Keratinocyte (primary cell): Measurements from ENCODE around the gene MRPL39. TPM values are rescaled to one million over a fixed set of nuclear protein-coding genes. Genes with fewer than 3 reads are reported as not detected.

Experiments used
- DNase-seq: peaks from one replicate; pipeline ENCODE4 v3.0.0-alpha.2; 2011; ENCODE audit warnings: low read depth, missing footprints, low spot score
- FAIRE-seq: peaks from 2 replicates; lab custom pipeline; 2011; peaks lifted over from hg19 to GRCh38; lab: Jason Lieb, UNC
- H2AFZ ChIP-seq: 2 replicates; pipeline ENCODE4 v1.6.0; 2012; ENCODE audit warnings: low read length, control low read depth, inconsistent platforms; ENCODE audit not compliant: control insufficient read depth
- H3K27ac ChIP-seq: 2 replicates; pipeline ENCODE4 v1.5.1; 2011; ENCODE audit warnings: low read length; ENCODE audit not compliant: control insufficient read depth, insufficient read depth
- H3K27me3 ChIP-seq: 3 replicates; pipeline ENCODE4 v1.6.0; 2011; ENCODE audit warnings: low read length; ENCODE audit not compliant: control insufficient read depth, insufficient read depth; ENCODE audit errors: extremely low read depth
- H3K36me3 ChIP-seq, 2 experiments: 2 replicates in 1 of 2; 3 replicates in 1 of 2; pipeline ENCODE4 v1.5.1; 2011; ENCODE audit warnings: low read length in 2 of 2, mild to moderate bottlenecking in 1 of 2; ENCODE audit not compliant: control insufficient read depth in 2 of 2, insufficient read depth in 2 of 2; ENCODE audit errors: extremely low read depth in 1 of 2
- H3K4me1 ChIP-seq: 3 replicates; pipeline ENCODE4 v1.5.1; 2011; ENCODE audit warnings: low read length; ENCODE audit not compliant: control insufficient read depth, insufficient read depth; ENCODE audit errors: extremely low read depth
- H3K4me2 ChIP-seq: 3 replicates; pipeline ENCODE4 v1.6.0; 2011; ENCODE audit warnings: low read depth, low read length; ENCODE audit not compliant: control insufficient read depth, insufficient read depth; ENCODE audit errors: extremely low read depth
- H3K4me3 ChIP-seq, 3 experiments: fragments of 200-600 bp in 1 of 3; sonication (generic) in 1 of 3; 2 replicates in 2 of 3; 3 replicates in 1 of 3; pipeline ENCODE4 v1.5.1; 2011 to 2016; ENCODE audit warnings: low read length in 3 of 3, mild to moderate bottlenecking in 3 of 3, control low read depth in 2 of 3, inconsistent platforms in 1 of 3, low read depth in 1 of 3, mixed read lengths in 1 of 3, mixed run types in 1 of 3, moderate library complexity in 1 of 3; ENCODE audit not compliant: control insufficient read depth in 2 of 3, insufficient read depth in 2 of 3; ENCODE audit errors: extremely low read depth in 1 of 3
- H3K79me2 ChIP-seq: 2 replicates; pipeline ENCODE4 v1.6.0; 2012; ENCODE audit warnings: low read length; ENCODE audit not compliant: control insufficient read depth, insufficient read depth
- H3K9ac ChIP-seq: 3 replicates; pipeline ENCODE4 v1.6.0; 2011; ENCODE audit warnings: low read length; ENCODE audit not compliant: control insufficient read depth, insufficient read depth; ENCODE audit errors: extremely low read depth
- H3K9me1 ChIP-seq: 3 replicates; pipeline ENCODE4 v1.6.0; 2011; ENCODE audit warnings: low read length; ENCODE audit not compliant: control insufficient read depth, insufficient read depth; ENCODE audit errors: extremely low read depth
- H3K9me3 ChIP-seq: 2 replicates; pipeline ENCODE4 v1.5.1; 2012; ENCODE audit warnings: low read depth, low read length; ENCODE audit not compliant: control insufficient read depth
- H4K20me1 ChIP-seq: 3 replicates; pipeline ENCODE4 v1.6.0; 2011; ENCODE audit warnings: low read length; ENCODE audit not compliant: control insufficient read depth, insufficient read depth; ENCODE audit errors: extremely low read depth
- CTCF ChIP-seq, 3 experiments: IDR thresholded peaks in 1 of 3; conservative IDR thresholded peaks in 1 of 3; optimal IDR thresholded peaks in 1 of 3; 2 replicates in 2 of 3; 3 replicates in 1 of 3; pipeline versions ENCODE3 to v1.5.1; 2011; ENCODE audit warnings: low read length in 3 of 3, mild to moderate bottlenecking in 3 of 3, moderate library complexity in 2 of 3, control low read depth in 1 of 3, inconsistent platforms in 1 of 3; ENCODE audit not compliant: insufficient read depth in 2 of 3; ENCODE audit errors: extremely low read depth in 1 of 3
- EZH2 ChIP-seq: IDR thresholded peaks from one replicate; pipeline ENCODE4 v1.6.1; 2012; ENCODE audit warnings: inconsistent platforms, mild to moderate bottlenecking, low read length, moderate library complexity
- dilution Hi-C: fragments of 300-500 bp; cut with MboI; formaldehyde crosslinking; loops from one replicate; pipeline ENCODE4 v1.7.0; 2020; ENCODE audit warnings: low sequenced_read_pairs; ENCODE audit not compliant: extremely low pct_ligation_motif_present
- polyA plus RNA-seq, 5 experiments: library from polyadenylated mRNA; depleted of rRNA in 3 of 5; stranded (reverse) in 3 of 5; stranded (forward) in 1 of 5; unstranded in 1 of 5; fragments of >200 nt; gene quantifications; 1 replicate in 1 of 5; 2 replicates in 3 of 5; 3 replicates in 1 of 5; pipeline versions ENCODE4 v1.2.1 to v1.2.3, GENCODE V29; 2011 to 2012; ENCODE audit warnings: missing spikeins in 2 of 5, low read depth in 1 of 5, low replicate concordance in 1 of 5

MRPL39 gene
- polyA plus RNA-seq, 1 donor (not counting 4 experiments of a cell fraction or from before 2014, with no cell fraction given), result 51.4 TPM

- dilution Hi-C loops, result no loop called here
- no peak overlapping the region for H3K9ac ChIP-seq
Measured at GRCh38 chr21:25537174-25537573, 70.1 kb downstream of the MRPL39 start.

GRCh38 chr21:25536752-25537151 is 70.5 kb downstream of the MRPL39 start:
- Histone ChIP-seq H3K4me1 (no peaks in the 10 kb centered on the region), H2AFZ (no peak overlapping the region), H3K4me3 (no peak overlapping the region), H3K27ac (no peak overlapping the region), H3K9me1 (no peaks in the 10 kb centered on the region), H3K9ac (no peak overlapping the region), H3K9me3 (no peaks in the 10 kb centered on the region), H3K27me3 (no peaks in the 10 kb centered on the region), H3K79me2 (no peaks in the 10 kb centered on the region), H3K36me3 (no peaks in the 10 kb centered on the region), H4K20me1 (no peaks in the 10 kb centered on the region), H3K4me2 (no peak overlapping the region)
- dilution Hi-C loops, result no loop called here
- no peak for TF ChIP-seq EZH2
- no peak for TF ChIP-seq CTCF (optimal IDR thresholded peaks at IDR 0.05 in 1 of 3, IDR thresholded peaks at IDR 0.05 in 1 of 3, conservative IDR thresholded peaks at IDR 0.05 in 1 of 3; ENCODE audit: extremely low read depth in 1 of 3, insufficient read depth in 2 of 3, low read length in 3 of 3)
- DNase-seq (no peak), FAIRE-seq (no peak)

More at GRCh38 chr21:25537174-25537573, 70.1 kb downstream of the MRPL39 start:
- Histone ChIP-seq H2AFZ (no peak overlapping the region), H3K4me1 (no peaks in the 10 kb centered on the region), H3K4me2 (no peak overlapping the region), H3K4me3 (no peak overlapping the region), H3K36me3 (no peaks in the 10 kb centered on the region), H3K27me3 (no peaks in the 10 kb centered on the region), H3K27ac (no peak overlapping the region), H3K79me2 (no peaks in the 10 kb centered on the region), H4K20me1 (no peaks in the 10 kb centered on the region), H3K9me1 (no peaks in the 10 kb centered on the region), H3K9me3 (no peaks in the 10 kb centered on the region)
- TF ChIP-seq EZH2 (no peak), CTCF (optimal IDR thresholded peaks at IDR 0.05 in 1 of 3, IDR thresholded peaks at IDR 0.05 in 1 of 3, conservative IDR thresholded peaks at IDR 0.05 in 1 of 3; ENCODE audit: extremely low read depth in 1 of 3, insufficient read depth in 2 of 3, low read length in 3 of 3) (no peak)
- FAIRE-seq, result no peak
- no peak for DNase-seq
